ENCODE data around the gene DPH7.

DPH7 gene

GRCh38 chr9:137607141-137607857 is 28.6 kb upstream of the DPH7 start:
- H3K27ac ChIP-seq = peak overlapping the region; percentile 94
- TF ChIP-seq CTCF (IDR thresholded peaks at IDR 0.05) = no peak
- peaks cover 6% of the 10 kb centered on the region for H3K36me3 ChIP-seq
- peaks cover 55 to 77% of the 10 kb centered on the region in 2 experiments for H3K4me1 ChIP-seq (ENCODE audit: control insufficient read depth in 1 of 2, insufficient read depth in 1 of 2, low read depth in 1 of 2, low read length in 1 of 2)
- H3K4me3 ChIP-seq (ENCODE audit: low read depth in 1 of 2, low read length in 1 of 2) = peak overlapping the region; percentile 76 to 89
- H3K27me3 ChIP-seq = no peaks in the 10 kb centered on the region
- H3K9me3 ChIP-seq = no peaks in the 10 kb centered on the region

- H3K27ac ChIP-seq = peak overlapping the region; percentile 94
- peaks cover 54 to 74% of the 10 kb centered on the region in 2 experiments for H3K4me1 ChIP-seq (ENCODE audit: control insufficient read depth in 1 of 2, insufficient read depth in 1 of 2, low read depth in 1 of 2, low read length in 1 of 2)
- no peak for TF ChIP-seq CTCF (IDR thresholded peaks at IDR 0.05)
- peak overlapping the region; percentile 76 to 89 for H3K4me3 ChIP-seq (ENCODE audit: low read depth in 1 of 2, low read length in 1 of 2)
- H3K36me3 ChIP-seq = peaks cover 6% of the 10 kb centered on the region
- no peaks in the 10 kb centered on the region for H3K9me3 ChIP-seq
- no peaks in the 10 kb centered on the region for H3K27me3 ChIP-seq
Observed at GRCh38 chr9:137606734-137607138, 28.0 kb upstream of the DPH7 start.

- TF ChIP-seq CTCF (IDR thresholded peaks at IDR 0.05) = no peak
- Histone ChIP-seq H3K4me1 (ENCODE audit: control insufficient read depth in 1 of 2, insufficient read depth in 1 of 2, low read depth in 1 of 2, low read length in 1 of 2) (peaks cover 50 to 68% of the 10 kb centered on the region in 2 experiments), H3K4me3 (ENCODE audit: low read depth in 1 of 2, low read length in 1 of 2) (peak overlapping the region; percentile 76 to 89), H3K27me3 (no peaks in the 10 kb centered on the region), H3K9me3 (no peaks in the 10 kb centered on the region), H3K27ac (peak overlapping the region; percentile 94), H3K36me3 (peaks cover 6% of the 10 kb centered on the region)
Observed at GRCh38 chr9:137606005-137606621, 27.4 kb upstream of the DPH7 start.

GRCh38 chr9:137605121-137606004 is 26.6 kb upstream of the DPH7 start, which contains the start of gene ARRDC1:
Gene ARRDC1, plus strand, starts transcription at chr9:137605686. Its CDS starts 32 bp downstream, at chr9:137605718.
- Histone ChIP-seq H3K36me3 (peaks cover 6% of the 10 kb centered on the region), H3K4me3 (ENCODE audit: low read depth in 1 of 2, low read length in 1 of 2) (peak within 1 kb of the TSS; percentile 76 to 89), H3K4me1 (ENCODE audit: control insufficient read depth in 1 of 2, insufficient read depth in 1 of 2, low read depth in 1 of 2, low read length in 1 of 2) (peaks cover 50 to 62% of the 10 kb centered on the region in 2 experiments), H3K27me3 (no peaks in the 10 kb centered on the region), H3K9me3 (no peaks in the 10 kb centered on the region), H3K27ac (peak within 1 kb of the TSS; percentile 94)
- no peak for TF ChIP-seq CTCF (IDR thresholded peaks at IDR 0.05)

GRCh38 chr9:137604345-137605086 is 25.8 kb upstream of the DPH7 start:
- H3K27me3 ChIP-seq = no peaks in the 10 kb centered on the region
- no peaks in the 10 kb centered on the region for H3K36me3 ChIP-seq
- H3K9me3 ChIP-seq = no peaks in the 10 kb centered on the region
- peaks cover 47 to 55% of the 10 kb centered on the region in 2 experiments for H3K4me1 ChIP-seq (ENCODE audit: control insufficient read depth in 1 of 2, insufficient read depth in 1 of 2, low read depth in 1 of 2, low read length in 1 of 2)
- TF ChIP-seq CTCF (IDR thresholded peaks at IDR 0.05) = no peak
- peak overlapping the region; percentile 38 to 75 for H3K4me3 ChIP-seq (ENCODE audit: low read depth in 1 of 2, low read length in 1 of 2)
- H3K27ac ChIP-seq = peak overlapping the region; percentile 94

All from neutrophil (primary cell).